IPS-NIHi7 (cell line): ENCODE data around the gene MORN5.

ENCODE experiments used
- DNase-seq: peaks from one replicate; pipeline ENCODE4 v3.0.0; 2012; ENCODE audit warnings: mixed read lengths; ENCODE audit errors: extremely low spot score

MORN5 gene

DNA sequence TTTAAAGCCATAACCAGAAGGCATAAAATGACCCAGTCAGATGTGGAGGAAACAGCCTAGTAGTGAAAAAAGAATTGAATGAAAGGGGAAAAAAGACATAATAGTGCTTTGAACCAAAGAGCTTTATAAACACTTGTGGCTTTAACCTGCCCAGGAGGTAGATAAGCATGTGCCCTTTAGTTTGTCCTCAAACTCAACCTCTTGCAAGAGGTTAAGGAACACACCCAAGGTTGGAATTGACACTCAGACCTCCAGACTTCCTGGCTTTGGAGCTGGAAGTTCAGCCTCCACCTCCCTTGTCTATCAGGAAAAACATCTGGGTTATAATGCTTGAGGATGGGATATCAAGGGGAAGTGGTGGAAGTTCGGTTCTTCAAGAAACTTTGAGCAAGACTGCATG, 16.4 kb upstream of the MORN5 start:
- DNase-seq, result no peak

DNA sequence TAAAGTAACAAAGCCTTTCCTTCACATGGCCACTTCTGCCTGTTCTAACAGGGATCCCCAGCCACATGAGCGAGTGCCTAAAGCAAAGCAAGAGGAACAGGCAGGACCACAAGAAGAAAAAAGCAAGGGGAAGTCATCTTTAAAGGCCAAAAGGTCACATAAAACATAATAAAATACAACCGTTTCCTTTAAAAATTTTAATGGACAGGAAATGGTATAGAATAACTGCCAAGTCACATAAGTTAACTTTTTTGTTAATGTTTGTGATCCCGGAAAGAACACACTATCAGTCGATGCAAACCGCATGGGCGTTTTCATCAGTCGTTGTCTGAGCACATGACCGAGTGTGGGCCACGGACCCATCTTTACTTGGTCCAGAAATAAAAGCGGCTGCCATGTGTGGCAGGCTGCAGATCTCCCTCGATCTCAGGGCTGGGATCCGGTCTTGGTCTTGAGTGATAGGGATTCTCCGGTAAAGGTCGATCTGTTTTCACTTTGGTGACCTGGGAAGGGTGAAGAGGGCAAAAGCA, 15.8 kb upstream of the MORN5 start:
- DNase-seq, result no peak

DNA sequence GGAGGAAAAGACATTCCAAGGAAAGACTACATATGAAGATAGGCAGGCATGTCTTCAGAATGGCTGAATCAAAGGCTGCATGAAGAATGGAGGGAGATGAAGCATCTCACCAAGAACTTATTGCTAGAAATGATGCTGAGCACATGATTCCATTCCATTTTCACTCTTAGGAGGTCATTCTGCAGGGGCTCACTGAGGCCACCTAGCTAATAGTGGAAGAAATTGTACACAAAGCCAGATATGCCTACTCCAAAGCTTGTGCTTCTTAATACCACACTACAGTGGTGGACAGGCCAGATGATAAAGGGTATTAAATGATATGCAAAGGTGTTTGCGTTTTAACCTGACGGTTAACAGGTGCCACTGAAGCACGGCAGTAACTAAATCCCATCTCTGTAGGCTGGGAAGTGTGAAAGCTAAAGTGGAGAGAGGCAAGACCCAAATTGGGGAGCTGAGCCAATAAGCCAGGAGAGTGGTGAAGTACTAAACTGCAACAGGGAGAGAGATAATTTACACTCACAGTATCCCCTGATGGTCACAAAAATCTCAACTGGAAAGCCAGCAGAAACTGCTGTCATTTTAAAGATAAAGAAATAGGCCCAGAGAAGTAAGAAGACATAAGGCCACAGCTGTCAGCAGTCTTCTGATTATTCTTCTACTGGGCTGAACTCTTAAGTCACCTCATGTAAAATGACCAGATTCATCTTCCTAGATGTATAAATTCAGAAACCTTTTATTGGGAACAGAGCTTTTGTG, 14.7 kb upstream of the MORN5 start:
- no peak for DNase-seq

DNA sequence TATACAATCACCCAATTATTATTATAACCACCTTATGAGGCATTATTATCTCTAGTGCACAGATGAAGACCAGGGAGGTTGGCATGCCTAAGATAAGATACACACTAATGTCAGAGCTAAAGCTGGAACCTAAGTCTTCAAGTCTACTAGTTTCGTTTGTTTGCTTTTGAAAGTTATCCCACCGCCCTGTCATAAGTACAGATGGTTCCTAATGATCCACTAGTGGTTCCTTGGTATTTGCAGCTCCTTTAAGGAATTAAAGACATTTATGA, 14.2 kb upstream of the MORN5 start:
- no peak for DNase-seq

DNA sequence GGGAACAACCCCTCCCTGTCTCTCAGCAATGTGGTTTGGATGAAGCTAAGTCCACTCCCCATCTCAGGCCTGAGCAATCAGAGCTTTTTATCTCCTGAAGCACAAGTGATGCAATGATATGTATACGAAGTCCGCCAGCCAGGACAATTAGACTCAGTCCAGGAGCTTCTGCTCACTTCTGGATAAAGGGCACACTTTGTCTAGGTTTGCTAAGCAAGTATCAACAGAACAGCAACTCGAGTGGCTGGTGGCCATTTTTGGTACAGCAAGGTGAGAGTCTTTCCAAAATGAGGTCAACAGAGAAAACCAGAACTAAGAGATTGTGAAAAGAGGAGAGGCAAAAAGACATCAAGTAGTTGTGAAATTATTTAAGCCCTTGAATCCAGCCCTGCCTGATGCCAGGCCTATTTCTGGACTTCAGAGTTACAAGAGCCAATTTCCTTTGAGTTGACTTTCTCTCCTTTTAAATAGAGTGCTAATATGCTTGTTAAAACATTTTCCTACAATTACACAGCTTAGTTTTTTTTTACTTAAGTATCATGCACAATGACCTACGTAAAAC, 8.4 kb upstream of the MORN5 start:
- DNase-seq, result no peak

DNA sequence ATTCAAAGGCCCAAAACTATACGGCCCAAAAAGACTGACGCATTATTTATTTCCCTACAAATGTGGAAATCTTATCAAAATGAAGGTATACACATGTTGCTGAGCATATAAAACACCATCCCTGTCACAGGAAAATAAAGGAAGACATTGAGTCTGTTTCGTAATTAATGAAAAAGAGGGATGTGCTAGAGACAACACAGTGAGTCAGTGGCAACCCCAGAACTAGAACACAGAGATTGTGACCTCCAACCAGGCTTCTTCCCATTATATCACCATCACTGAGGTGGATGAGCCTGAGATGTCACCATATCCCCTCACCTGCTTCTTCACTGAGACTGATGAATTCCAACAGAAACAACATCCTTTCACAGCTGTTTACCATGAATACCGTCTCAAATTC, 3.9 kb upstream of the MORN5 start:
- DNase-seq, result no peak

DNA sequence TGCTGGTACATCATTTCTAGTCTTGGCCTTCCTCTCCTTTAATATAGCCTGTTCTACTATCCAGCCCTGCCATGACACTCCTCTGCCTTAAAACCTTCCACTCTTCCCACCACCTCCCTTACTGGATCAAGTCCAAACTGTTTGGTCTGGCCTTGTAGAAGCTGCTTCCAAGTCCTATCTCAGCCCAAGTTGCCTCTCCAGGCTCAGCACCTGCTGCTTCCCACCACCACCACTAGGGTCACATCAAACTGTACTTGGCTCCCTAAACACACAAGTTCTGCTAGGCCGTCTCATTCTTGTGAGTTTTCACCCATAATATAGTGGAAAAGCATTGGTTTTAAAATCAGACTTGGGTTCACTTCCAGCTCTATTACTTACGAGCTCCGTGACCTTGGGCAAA, 1.5 kb upstream of the MORN5 start:
- peak; percentile 65 for DNase-seq

GRCh38 chr9:122159925-122160246, 178 bp downstream of the MORN5 start:
- DNase-seq, result no peak

DNA sequence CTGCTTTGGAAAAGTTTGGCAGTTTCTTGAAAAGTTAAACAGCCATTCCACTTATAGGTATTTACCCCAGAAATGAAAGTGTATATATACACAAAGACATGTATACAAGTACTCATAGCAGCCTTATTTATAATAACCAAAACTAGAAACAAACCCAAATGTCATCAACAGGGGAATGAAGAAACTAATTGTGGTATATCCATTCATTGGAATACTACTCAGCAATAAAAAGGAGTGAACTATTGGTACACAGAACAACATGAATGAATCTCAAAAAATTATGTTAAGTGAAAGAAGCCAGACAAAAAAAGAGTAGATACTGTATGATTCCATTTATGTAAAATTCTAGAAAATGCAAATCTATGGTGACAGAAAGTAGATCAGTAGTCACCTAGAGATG, 2.7 kb downstream of the MORN5 start:
- DNase-seq, result no peak

GRCh38 chr9:122164286-122164685, 4.6 kb downstream of the MORN5 start:
- no peak for DNase-seq

GRCh38 chr9:122168356-122168755, 8.6 kb downstream of the MORN5 start:
- DNase-seq, result no peak

GRCh38 chr9:122172131-122172530, 12.4 kb downstream of the MORN5 start:
- no peak for DNase-seq

DNA sequence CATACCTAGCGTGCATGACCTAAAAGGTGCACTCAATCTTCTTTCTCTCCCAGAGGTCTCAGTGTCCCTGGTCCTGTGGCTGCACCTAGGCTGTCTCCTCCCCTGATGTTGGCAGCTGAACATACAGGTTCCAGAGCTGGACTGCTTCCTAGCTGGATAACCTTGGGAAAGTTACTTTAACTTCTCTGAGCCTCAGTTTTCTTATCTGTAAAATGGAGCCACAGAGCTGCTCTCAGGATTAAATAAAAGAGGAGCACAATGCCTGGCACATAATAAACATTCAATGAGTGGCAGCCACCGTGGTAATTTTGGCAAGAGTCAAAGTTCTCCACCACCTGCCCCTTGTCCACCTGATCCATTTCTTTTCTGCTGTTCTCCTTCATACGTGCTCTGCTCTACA, 14.0 kb downstream of the MORN5 start:
- DNase-seq, result no peak

- no peak for DNase-seq
These were observed 17.2 kb downstream of the MORN5 start for GRCh38 chr9:122176916-122177315.

- no peak for DNase-seq
These were observed 19.5 kb downstream of the MORN5 start for GRCh38 chr9:122179054-122179689.

- peak; percentile 15 for DNase-seq
These were observed 20.0 kb downstream of the MORN5 start for GRCh38 chr9:122179690-122180074.

GRCh38 chr9:122180633-122181032, 20.9 kb downstream of the MORN5 start:
- DNase-seq, result no peak

DNA sequence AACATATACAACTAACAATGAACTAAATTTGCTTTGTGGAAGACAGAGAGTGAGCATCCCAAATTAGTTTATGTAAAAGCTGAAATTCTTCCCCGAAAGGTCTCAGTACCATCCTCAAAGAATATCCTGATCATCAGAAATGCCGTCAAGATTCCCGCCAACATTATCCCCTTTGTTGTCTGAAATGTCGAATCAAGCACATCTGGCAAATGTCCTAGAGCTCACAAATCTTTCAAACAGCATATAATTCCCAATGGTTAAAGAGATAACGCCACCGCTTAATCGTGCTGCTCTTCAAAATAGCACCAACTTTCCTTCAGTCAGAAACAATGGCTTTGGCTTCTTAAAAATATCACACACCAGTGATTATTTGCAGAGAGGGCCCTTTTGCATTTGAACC, 23.8 kb downstream of the MORN5 start:
- no peak for DNase-seq

DNA sequence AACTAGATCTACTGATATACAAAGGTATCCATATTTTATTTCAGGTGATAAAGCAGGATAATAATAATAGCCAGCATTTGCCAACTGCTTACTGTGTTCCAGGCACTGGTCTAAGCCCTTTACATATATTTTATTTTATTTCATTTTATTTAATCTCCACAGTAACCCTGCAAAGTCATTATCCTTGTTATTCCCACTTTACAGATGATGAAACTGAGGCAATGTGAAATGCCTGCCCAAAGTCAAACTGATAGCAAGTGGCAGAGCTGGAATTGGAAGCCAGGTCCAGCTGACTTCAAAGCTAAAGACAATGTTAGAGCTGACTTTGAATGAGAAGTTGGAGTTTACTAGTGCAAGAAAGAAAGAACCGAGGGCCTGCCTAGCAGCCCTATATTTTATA, 24.8 kb downstream of the MORN5 start:
- DNase-seq, result no peak

- peak; percentile 64 for DNase-seq
These were observed 26.6 kb downstream of the MORN5 start for GRCh38 chr9:122186301-122186700.

DNA sequence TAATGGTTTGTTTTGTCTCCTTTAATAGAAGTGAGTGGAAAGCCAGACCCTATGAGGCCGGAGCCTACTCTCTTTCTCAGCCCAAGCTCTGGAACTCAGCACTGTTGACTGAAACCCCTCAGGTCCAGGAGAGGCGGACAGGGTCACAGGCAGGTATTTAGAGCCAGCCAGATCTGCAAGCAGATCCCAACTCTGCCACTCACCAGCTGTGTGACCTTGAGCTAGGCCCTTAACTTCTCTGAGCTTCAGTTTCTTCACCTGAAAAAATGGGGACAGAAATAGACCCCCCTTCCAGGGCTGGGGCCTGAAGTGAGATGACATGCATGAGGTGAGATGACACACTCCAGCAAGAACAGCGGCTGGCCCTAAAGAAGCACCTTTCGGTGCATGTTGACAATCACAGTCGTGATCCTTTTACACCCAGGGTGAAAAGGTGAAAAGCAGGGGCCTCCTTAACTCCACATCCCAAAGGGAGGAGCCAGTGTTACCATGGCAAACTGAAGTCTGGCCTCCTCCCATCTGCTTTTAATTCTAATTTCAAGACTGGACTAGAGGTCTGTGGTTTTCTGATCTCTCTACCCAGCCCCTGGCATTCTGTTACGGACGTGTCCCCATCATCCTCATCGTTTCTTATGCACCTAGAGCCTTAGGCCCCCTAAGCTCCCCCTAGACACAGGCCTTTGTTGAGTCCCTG, 27.2 kb downstream of the MORN5 start:
- no peak for DNase-seq

GRCh38 chr9:122188369-122188768, 28.7 kb downstream of the MORN5 start:
- no peak for DNase-seq
